SU-DHL-6 (cell line): ENCODE data around the gene ZNF644.

Source experiments
- EZH2phosphoT487 ChIP-seq: fragments of 200-600 bp; sonication (generic), shearing (Covaris generic); conservative IDR thresholded peaks from 2 replicates; pipeline ENCODE4 v1.6.1; 2018; ENCODE audit warnings: mild to moderate bottlenecking, antibody characterized with exemption, low read length, moderate library complexity, mixed read lengths
- TF ChIP-seq, protein P1 (sequence below): fragments of 200-600 bp; sonication (generic); IDR thresholded peaks from one replicate; pipeline ENCODE4 v1.5.1; 2017; ENCODE audit warnings: antibody characterized with exemption, mild to moderate bottlenecking, low read length, moderate library complexity; ENCODE audit not compliant: insufficient read depth, poor library complexity, severe bottlenecking

- TF ChIP-seq, protein P1, sequence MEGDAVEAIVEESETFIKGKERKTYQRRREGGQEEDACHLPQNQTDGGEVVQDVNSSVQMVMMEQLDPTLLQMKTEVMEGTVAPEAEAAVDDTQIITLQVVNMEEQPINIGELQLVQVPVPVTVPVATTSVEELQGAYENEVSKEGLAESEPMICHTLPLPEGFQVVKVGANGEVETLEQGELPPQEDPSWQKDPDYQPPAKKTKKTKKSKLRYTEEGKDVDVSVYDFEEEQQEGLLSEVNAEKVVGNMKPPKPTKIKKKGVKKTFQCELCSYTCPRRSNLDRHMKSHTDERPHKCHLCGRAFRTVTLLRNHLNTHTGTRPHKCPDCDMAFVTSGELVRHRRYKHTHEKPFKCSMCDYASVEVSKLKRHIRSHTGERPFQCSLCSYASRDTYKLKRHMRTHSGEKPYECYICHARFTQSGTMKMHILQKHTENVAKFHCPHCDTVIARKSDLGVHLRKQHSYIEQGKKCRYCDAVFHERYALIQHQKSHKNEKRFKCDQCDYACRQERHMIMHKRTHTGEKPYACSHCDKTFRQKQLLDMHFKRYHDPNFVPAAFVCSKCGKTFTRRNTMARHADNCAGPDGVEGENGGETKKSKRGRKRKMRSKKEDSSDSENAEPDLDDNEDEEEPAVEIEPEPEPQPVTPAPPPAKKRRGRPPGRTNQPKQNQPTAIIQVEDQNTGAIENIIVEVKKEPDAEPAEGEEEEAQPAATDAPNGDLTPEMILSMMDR = no peak
- TF ChIP-seq EZH2phosphoT487 = no peak
Measured at GRCh38 chr1:91020967-91021685, 709 bp downstream of the ZNF644 start.
